HG03565 (cell line): ENCODE measurements around the gene KAZALD1.

Source experiments
- ATAC-seq: cut with Tn5 transposase; IDR thresholded peaks from one replicate; pipeline ENCODE4 v1.9.1; 2021; ENCODE audit warnings: mild to moderate bottlenecking, moderate library complexity; ENCODE audit not compliant: unreplicated experiment

The KAZALD1 gene

DNA sequence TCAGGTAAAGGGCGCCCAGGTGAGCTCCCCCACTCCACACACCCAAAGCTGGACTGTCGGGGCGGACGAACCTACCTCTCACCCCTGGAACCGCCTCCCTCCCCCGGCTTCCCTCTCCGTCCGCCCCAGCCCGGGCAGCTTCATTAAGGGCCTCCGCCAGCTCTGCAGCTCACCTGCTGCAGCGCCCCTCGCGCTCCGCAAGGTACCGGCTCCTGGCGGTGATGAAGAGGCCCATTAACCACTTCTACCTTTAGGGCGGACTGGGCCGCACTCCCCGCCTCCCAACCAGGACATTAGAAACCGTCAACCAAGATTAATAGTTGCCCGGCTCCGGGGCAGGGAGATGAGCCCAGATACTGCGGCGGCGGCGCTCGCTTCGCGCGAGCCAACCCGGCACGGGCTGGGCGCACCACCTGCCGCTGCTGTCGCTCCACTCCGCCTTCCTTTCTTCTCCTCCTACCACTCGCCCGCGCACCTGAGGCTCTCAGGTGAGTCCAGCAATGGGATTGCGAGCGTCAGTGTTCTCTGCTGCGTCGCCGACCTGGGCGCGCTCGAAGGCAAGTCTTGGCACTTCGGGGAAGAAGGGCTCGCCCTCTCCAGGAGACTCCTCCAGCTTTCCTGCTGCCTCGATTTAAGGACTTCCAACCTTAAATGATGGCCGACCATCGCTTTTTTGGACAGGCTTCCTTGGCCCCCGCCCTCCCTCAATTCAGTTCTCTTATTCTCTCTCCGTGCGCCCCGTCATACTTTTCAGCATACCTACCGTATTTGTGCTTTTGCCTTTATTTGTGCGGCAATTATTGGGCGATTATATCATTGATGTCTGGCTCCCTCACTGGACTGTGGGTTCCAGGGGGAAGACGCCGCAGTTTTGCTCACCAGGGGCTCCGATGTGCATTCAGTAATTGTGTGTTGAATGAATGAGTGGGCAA is 13.6 kb upstream of the KAZALD1 start:
- ATAC-seq, result no peak

DNA sequence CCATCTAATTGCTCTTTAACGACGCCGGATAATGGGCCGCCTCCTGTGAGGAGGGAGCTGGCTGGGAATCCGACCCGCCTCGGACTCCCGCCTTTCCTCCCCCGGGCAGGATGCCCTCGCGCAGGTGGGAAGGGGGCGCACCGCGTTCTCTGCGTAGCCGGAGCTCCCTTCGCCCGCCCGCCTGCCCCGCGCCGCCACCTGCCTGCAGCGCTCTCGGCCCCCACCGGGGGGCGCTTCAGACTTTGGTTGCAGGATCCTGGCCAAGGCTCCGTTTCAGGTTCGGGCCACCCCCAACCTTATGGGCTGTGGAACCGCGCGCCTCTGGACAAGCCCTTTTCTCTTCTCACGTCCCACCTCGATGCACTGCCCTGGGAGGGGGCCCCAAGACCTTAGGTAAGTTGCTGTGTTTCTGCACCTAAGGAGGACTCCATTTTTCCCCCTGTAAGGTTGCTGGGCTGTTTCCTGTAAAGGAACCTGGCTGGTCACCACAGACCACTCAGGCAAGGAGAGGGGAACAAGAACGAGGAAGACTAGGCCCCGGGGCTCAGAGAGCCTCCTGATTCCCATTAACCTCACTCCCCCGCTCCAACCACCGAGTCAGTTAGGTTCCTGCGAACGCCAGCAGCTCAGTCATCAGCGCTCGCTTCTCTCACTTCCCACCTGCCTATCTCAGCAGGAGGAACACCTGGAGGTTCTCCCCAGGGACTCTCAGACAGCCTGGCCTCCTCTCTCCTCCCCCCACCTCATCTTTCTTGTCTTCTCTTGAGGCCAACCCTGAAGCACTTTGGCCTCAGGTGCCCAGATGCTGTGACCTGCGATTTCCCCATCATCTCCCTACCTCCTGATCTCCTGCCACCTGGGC is 11.3 kb upstream of the KAZALD1 start:
- ATAC-seq, result no peak

DNA sequence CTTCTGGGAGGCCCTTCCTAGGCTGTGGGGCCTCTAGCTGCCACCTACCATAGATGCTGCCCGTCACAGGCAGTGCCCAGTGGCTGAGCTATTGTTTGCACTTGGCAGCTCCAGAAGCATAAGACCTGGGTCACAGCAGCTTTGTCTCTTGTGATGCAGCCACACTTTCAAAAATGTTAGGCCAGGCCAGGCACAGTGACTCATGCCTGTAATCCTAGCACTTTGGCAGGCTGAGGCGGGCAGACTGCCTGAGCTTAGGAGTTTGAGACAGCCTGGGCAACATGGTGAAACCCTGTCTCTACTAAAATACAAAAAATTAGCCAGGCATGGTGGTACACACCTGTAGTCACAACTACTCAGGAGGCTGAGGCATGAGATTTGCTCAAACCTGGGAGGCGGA is 9.5 kb upstream of the KAZALD1 start:
- no peak for ATAC-seq

DNA sequence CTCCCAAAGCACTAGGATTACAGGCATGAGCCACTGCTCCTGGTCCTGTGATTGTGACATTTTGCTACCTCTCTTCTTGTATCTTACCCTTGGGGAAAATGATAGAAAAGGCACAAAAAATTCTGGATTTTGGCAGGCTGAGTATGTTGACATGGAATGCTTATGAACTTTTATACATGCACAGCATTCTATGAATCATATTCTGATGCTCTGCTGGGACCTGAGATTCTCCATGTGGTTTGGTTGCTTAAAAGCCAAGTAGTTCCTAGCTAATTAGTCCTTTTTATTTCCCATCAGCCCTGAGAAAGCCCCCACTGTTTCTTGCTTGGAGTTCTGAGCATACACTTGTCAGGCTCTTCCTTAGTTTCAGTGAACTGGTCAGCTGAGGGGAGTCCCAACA is 8.3 kb upstream of the KAZALD1 start:
- no peak for ATAC-seq

DNA sequence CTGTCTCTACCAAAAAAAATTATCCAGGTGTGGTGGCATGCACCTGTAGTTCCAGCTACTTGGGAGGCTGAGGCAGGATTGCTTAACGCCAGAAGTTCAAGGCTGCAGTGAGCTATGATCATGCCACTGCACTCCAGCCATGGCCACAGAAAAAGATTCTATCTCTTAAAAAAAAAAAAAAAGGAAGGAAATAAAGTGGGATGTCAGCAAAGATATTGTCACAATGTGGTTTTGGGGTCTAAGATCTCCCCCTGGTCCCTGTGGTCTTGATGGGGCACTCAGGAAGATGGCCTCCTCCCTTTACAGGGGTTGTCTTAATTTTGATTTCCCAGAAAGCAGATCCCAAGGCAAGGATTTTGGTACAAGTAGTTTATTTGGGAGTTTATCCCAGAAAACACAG is 7.4 kb upstream of the KAZALD1 start:
- ATAC-seq, result no peak

DNA sequence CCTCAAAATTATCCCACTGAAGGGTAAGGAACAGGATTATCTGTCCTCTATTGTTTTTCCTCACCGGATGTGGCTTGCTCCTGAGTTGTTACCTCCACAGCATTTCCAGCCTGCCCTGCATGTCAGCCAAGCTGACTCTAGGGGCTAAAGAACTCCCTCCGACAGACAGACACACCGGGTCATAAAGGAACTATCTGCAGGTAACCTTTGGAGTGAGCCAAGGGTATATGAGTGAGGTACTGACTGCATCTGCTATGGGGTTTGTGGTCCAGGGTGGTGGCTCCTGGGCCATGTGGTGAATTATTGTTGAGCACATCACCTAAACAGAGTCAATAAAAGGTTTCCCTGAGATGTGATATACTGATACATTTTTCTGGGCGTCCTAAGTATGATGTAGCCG is 6.9 kb upstream of the KAZALD1 start:
- ATAC-seq, result no peak

DNA sequence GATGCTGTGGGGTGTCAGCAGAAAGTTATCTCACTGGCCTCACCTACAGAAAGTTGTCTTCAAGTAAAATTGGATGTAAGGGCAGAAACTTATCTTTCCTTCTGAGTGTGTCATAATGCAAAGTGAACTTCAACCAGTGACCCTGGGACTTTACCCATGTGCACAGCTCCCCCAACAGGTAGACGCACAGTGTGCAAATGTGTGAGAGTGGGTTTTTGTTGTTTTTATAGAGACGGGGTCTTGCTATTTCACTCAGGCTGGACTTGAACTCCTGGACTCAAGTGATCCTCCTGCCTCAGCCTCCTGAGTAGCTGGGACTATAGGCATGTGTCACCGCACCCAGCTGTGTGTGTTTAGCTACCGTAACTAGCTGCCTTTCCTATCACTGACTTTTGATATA is 6.4 kb upstream of the KAZALD1 start:
- ATAC-seq, result no peak

DNA sequence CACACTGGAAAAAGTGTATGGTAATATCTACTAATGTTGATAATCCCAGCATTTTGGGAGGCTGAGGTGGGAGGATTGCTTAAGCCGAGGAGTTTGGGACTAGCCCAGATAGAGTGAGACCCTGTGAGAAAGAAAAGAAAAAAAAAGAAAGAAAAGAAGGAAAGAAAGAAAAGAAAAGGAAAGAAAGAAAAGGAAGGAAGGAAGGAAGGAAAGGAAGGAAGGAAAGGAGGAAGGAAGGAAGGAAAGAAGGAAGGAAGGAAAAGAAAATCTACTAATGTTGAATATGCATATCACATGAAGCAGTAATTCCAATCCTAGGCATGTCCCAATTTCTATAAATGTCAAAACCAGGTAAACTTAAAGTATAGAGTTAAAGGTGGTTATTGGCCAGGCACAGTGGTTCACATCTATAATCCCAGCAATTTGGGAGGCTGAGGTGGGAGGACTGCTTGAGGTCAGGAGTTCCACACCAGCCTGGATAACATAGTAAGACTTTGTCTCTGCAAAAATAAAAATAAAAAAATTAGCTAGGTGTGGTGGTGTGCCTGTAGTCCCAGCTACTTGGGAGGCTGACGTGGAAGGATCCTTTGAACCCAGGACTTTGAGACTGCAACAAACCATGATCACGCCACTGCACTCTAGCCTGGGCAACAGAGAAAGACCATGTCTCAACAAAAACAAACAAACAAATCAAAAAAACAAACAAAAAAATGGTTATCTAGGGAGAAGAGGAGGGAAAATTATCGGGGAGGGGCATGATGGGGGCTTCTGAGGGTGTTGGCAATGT is 5.2 kb upstream of the KAZALD1 start:
- no peak for ATAC-seq

DNA sequence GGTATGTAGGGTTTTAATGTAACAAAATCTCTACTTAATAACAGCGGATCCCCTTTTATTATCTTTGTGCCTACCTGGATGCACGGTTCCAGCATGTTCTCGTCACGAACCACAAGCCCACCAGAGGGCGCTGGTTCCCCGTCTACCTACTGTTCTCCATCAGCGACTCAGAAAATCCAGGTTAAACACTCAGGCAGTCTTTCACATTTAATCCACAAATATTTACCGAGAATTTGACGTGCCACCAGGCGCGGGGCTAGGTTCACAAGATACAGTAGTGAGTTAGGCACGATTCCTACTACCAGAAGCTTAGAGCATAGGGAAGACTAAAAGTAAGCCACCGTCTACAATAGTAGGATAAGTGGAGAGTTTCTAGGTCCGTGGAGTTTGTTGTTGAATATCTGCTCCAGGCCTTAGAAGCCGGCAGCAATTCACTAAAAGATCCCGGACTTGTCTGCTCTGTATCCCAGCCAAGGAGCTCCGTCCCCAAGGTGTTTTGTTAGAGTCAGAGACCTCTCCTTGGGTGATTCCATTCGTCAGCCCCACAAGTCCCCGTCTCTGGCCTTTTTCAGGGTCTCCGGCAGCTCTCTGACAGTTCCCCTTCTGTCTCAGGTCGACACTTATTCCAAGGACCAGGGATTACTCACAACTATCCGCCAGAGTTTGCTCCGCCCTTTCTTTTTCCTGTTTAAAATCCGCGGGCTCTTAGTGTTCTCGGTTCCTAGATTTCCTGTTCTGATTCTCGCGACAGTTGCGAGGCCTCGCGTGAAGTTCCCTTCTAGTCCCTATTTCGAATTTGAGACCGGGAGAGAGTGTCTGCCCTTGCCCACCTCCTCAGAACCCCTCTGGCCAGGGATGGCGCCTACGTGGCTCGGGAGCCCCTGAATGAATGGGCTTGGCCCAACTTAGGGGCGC is 1.5 kb upstream of the KAZALD1 start:
- peak; percentile 37 for ATAC-seq

DNA sequence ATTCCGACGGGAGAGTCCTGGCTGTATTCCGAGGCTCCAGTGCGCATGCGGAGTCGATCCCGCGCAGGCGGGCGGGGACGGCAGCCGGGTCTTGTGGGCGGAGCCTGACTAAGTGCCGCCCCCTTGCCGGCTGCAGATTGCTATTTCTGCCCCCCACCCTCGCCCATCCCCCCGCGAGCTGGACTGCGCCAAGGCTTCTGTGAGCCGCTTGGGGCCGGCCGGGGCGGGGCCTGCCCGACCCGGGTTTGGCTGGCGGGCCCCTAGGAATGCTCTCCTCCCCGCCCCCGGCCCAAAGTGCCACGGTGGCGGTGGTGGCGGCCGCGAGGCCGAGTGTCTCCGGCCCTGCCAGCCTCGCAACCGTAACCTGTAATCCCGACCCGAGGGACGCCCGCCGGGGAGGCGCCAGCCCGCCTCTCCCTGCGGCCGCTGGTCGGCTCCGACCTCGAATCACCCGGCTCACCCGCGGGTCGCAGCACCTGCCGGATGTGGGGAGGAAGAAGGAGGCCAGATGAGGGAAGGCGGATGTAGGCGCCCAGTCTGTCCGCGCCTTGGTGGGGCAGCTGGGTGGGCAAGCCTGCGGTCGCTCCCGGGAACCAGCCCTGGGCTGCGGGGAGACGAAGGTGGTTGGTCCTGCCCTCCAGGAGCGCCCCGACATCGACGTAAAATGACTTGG is 702 bp upstream of the KAZALD1 start:
- peak; percentile 41 for ATAC-seq

DNA sequence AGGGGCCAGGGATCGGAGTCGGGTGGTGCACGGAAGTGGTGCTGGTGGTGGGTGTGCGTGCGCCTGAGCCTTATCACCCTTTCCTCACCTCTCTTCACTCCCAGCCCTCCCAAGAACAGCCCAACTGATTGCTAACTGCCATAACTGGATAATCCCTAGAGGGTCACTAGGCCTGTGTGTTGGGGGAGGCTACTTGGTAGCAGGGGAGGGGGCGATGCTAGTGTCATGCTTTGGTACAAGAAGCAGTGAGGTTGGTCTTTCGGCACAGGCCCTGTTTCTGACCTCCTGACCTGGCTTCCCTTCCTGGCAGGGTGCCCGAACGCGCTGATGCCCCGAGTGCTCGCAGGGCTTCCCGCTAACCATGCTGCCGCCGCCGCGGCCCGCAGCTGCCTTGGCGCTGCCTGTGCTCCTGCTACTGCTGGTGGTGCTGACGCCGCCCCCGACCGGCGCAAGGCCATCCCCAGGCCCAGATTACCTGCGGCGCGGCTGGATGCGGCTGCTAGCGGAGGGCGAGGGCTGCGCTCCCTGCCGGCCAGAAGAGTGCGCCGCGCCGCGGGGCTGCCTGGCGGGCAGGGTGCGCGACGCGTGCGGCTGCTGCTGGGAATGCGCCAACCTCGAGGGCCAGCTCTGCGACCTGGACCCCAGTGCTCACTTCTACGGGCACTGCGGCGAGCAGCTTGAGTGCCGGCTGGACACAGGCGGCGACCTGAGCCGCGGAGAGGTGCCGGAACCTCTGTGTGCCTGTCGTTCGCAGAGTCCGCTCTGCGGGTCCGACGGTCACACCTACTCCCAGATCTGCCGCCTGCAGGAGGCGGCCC is 652 bp downstream of the KAZALD1 start:
- no peak for ATAC-seq

DNA sequence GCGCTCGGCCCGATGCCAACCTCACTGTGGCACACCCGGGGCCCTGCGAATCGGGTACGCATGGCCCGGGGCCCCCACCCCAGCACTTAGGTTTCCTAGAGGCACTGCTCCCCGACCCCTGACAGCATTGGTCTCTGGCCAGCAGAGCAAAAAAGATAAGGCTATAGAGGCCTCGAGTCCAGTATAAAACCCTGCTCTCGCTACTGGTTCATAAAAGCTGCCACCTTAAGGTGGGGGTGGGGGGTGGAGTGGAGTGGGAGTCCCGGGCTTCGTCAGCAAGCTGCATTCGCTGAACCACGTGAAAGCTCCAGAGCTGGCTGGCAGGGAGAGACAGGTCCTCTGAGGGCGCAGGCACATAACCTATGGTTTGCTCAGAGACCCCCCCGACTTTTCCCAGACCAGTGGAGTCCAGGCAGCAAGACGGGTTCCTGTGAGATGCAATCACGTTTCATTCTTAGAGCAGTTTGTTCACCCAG is 1.3 kb downstream of the KAZALD1 start:
- ATAC-seq, result no peak

DNA sequence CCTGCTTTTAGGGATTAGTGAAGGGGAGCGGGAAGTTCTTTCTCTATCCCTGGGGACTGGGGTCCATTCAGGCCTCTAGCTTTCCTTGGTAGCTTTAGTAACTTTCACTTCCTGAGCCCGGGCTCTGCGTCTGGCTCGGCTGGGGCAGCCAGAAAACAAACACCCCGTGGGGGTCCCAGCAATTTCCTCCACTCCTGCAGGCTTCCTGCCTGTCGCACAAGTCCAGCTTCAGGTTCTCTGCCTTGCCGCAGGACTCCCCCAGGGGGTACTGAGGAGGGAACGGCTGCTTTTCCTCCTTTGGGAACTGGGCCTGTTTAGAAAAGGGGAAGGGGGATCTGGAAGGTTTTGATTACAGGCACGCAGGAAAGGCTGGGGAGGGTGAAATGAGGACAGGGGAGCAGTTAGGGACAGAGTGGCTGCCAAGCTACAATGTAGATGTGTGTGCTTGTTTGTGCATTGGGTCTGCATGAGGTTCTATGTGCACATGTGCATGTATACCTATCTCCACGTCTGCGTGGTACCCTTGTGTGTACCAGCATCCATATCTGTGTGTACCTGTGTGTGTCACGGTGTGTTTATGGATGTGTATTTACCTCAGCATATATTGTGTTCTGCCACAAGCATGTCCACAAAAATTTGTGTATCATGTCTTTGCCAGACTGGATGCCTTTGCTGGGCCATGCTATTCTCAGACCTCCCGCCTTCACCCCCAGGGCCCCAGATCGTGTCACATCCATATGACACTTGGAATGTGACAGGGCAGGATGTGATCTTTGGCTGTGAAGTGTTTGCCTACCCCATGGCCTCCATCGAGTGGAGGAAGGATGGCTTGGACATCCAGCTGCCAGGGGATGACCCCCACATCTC is 2.0 kb downstream of the KAZALD1 start:
- no peak for ATAC-seq

DNA sequence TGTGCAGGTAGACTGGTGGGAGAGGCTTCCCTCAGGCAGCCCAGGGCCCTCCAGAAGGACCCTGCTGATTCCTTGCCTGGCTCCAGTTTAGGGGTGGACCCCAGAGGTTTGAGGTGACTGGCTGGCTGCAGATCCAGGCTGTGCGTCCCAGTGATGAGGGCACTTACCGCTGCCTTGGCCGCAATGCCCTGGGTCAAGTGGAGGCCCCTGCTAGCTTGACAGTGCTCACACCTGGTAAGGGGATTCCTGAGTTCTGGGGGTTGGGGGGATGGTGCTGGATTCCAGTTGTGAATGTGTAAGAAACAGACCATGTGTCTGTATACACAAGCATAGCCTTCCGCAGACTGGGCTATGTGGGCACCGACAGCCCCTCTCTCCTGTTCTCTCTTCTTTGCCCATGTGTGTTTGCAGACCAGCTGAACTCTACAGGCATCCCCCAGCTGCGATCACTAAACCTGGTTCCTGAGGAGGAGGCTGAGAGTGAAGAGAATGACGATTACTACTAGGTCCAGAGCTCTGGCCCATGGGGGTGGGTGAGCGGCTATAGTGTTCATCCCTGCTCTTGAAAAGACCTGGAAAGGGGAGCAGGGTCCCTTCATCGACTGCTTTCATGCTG is 2.7 kb downstream of the KAZALD1 start:
- ATAC-seq, result no peak

DNA sequence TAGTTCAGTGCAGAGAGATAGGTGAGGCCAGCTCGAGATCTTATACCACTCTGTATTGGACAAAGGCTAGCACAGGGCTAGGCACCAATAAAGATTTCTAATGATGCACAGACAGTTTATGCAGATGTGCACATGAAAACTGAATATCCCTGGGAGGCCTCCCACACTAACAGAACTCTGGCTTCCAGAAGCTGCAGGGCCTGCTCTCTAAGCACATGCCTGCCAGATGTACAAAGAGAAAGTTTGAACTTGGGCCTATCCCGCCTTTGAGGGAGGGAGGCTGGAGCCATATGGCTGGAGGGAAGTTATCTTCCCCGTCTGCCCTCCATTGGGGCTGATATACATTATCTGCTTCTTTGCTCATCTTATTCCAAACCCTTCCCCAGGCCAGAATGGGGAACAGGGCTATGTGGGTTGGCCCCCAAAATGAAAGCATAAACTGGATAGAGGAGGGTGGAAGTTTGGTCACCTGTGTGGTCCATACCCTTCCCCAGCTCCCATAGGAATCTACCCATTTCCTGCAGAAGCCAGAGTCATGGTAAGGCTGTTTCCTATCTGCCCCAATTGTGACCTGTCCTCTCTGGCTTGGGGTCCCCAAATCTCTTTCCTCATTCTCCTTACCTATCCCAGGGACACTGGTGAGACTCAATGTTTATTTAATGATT is 3.8 kb downstream of the KAZALD1 start:
- no peak for ATAC-seq

DNA sequence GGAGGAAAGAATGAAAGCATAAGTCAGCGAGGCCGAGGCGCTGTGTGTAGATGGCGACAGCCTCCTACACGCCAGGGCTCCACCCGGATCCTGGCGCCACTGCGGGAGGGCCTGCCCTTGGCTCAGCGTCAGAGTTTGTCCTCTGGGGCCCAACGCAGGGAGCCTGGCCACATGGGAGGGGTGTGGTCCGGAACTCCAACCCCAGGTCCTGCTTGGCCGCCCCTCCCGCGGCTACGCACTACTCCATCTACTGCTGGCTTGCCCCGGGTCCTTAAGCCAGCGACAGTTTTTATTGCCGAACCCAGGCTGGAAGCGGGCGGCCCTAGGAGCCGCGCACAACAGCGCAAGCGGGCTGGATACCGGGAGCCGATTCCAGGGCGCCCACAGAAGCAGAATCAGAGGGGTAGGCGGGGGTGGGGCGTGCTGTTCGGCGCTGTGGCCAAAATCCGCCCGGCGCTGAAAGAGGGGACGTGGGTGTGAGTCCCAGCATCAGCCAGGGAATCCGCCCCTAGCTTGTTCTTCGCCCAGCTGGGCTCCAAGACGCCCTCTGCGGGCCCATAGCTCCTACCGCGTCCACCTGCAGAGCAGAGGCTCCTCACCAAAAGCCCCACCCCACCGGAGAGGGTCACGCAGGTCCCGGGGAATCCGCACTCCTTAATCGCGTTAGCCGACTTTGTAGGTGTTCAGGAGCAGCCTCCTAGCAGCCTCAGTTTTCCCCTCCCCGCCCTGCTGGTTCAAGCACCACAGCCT is 4.5 kb downstream of the KAZALD1 start:
- ATAC-seq, result no peak
